Astrocyte (in vitro differentiated cells and primary cell): ENCODE data around the gene ANKIB1. TPM values are rescaled to one million over a fixed set of nuclear protein-coding genes. Genes with fewer than 3 reads are reported as not detected.

Experiments
- DNase-seq: peaks from one replicate; pipeline ENCODE4 v3.0.0-alpha.2; 2010; ENCODE audit warnings: low read depth
- FAIRE-seq: peaks from 2 replicates; lab custom pipeline; 2011; peaks lifted over from hg19 to GRCh38; lab: Jason Lieb, UNC
- H2AFZ ChIP-seq: 2 replicates; pipeline ENCODE4 v1.6.0; 2012; ENCODE audit warnings: low read depth, low read length, inconsistent platforms
- H3K27ac ChIP-seq: 2 replicates; pipeline ENCODE4 v1.5.1; 2011; ENCODE audit warnings: low read depth, low read length, inconsistent platforms
- H3K27me3 ChIP-seq: 2 replicates; pipeline ENCODE4 v1.6.0; 2011; ENCODE audit warnings: low read length, inconsistent platforms; ENCODE audit not compliant: insufficient read depth
- H3K36me3 ChIP-seq: 2 replicates; pipeline ENCODE4 v1.5.1; 2011; ENCODE audit warnings: low read length, inconsistent platforms; ENCODE audit not compliant: insufficient read depth
- H3K4me1 ChIP-seq: 2 replicates; pipeline ENCODE4 v1.5.1; 2011; ENCODE audit warnings: low read length, inconsistent platforms; ENCODE audit not compliant: insufficient read depth
- H3K4me2 ChIP-seq: 2 replicates; pipeline ENCODE4 v1.6.0; 2012; ENCODE audit warnings: low read length, inconsistent platforms
- H3K4me3 ChIP-seq: 2 replicates; pipeline ENCODE4 v1.5.1; 2011; ENCODE audit warnings: low read depth, mild to moderate bottlenecking, low read length, inconsistent platforms; ENCODE audit not compliant: insufficient read depth
- H3K79me2 ChIP-seq: 2 replicates; pipeline ENCODE4 v1.6.0; 2012; ENCODE audit warnings: mild to moderate bottlenecking, low read length, inconsistent platforms; ENCODE audit not compliant: insufficient read depth
- H3K9ac ChIP-seq: 2 replicates; pipeline ENCODE4 v1.6.0; 2012; ENCODE audit warnings: mild to moderate bottlenecking, low read length, inconsistent platforms
- H3K9me3 ChIP-seq: 2 replicates; pipeline ENCODE4 v1.5.1; 2012; ENCODE audit warnings: low read depth, mild to moderate bottlenecking, low read length, inconsistent platforms; ENCODE audit not compliant: insufficient read depth
- H4K20me1 ChIP-seq: 2 replicates; pipeline ENCODE4 v1.6.0; 2012; ENCODE audit warnings: low read length, inconsistent platforms; ENCODE audit not compliant: insufficient read depth
- H3K27ac Mint-ChIP-seq: one replicate; pipeline ENCODE4 v1.8.0; 2021; ENCODE audit warnings: mild to moderate bottlenecking, mixed read lengths; ENCODE audit not compliant: unreplicated experiment
- H3K27me3 Mint-ChIP-seq: one replicate; pipeline ENCODE4 v1.8.0; 2021; ENCODE audit warnings: low read depth, mixed read lengths; ENCODE audit not compliant: unreplicated experiment
- H3K36me3 Mint-ChIP-seq: one replicate; pipeline ENCODE4 v1.8.0; 2021; ENCODE audit warnings: low read depth, mixed read lengths; ENCODE audit not compliant: unreplicated experiment
- H3K4me1 Mint-ChIP-seq: one replicate; pipeline ENCODE4 v1.8.0; 2021; ENCODE audit warnings: low read depth, mixed read lengths; ENCODE audit not compliant: unreplicated experiment
- H3K4me3 Mint-ChIP-seq: one replicate; pipeline ENCODE4 v1.8.0; 2021; ENCODE audit warnings: mild to moderate bottlenecking, moderate library complexity, mixed read lengths; ENCODE audit not compliant: unreplicated experiment
- H3K9me3 Mint-ChIP-seq: one replicate; pipeline ENCODE4 v1.8.0; 2021; ENCODE audit warnings: mild to moderate bottlenecking, mixed read lengths; ENCODE audit not compliant: unreplicated experiment
- EZH2 ChIP-seq: IDR thresholded peaks from 2 replicates; pipeline ENCODE4 v1.6.1; 2012; ENCODE audit warnings: mild to moderate bottlenecking, low read length, inconsistent platforms; ENCODE audit not compliant: insufficient read depth
- total RNA-seq: library from RNA; stranded (reverse); gene quantifications from 2 replicates; pipeline ENCODE4 v1.2.1, GENCODE V29; 2021
- TF ChIP-seq, protein P1 (sequence below): IDR thresholded peaks from 2 replicates; pipeline ENCODE4 v1.5.1; 2011; ENCODE audit warnings: low read depth, mild to moderate bottlenecking, inconsistent platforms, low read length, moderate library complexity; ENCODE audit not compliant: insufficient read depth

The ANKIB1 gene
- total RNA-seq, 1 donor from 2014 or later: 83.3 TPM

DNA sequence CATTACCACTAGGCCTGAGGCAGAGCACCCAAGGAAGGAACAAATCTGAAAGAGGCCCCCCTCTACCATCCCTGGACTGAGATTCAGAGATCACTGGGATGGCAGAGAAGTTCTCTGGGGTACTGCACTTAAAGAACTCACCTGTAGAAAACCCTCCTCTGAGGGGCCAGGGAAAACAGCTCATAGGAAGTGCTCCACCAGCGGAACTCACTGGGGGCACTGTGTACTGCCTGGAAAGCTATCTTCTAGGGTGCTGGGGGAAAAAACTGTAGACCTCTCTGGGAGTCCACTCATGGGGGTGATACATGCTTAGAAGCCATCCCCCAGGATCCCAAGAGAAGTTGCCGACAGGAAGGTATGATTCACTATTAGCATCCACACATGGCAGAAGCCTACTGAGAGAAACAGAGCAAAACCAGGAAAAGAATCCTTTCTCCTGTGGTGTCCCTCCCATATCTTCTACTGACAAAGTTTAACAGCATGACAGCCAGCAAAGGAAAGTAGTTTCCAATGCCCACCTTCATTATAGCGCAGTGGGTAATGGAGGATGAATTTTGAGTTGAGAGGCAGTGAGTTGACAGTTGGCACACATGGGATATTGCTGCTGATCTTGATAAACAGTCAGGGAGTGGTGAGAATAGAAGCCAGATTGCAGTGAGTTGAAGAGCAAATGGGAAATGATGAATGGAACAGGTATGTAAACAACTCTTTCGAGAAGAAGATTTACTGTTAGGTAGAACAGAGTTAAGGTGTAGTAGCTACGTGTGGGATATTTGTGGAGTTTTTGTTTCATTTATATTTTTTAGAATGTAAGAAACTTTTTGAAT, 20.9 kb downstream of the ANKIB1 start:
- H4K20me1 ChIP-seq: peaks cover 60% of the 10 kb centered on the region

DNA sequence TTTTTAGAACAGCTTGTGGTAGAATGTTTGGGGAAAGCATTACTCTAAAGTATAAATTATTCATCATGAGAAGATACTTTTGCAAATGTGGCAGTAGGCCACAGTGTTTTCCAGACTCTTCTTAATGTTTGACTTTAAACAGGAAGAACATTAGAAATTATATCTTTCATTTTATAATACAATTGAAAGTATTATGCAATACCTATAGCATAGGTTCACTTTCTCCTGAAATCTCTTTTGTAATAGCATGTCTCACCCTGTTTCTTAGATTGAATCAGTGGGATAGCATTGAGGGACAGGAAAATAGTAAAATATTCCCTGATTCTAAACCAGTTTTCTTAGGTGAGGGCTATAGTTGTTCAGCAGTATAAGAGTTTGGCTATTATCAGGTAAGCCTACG, 23.1 kb downstream of the ANKIB1 start:
- Histone ChIP-seq H3K4me3 (no peak overlapping the region), H3K27ac (no peak overlapping the region), H3K9ac (no peak overlapping the region), H3K4me1 (peaks cover 3% of the 10 kb centered on the region), H3K4me2 (no peak overlapping the region), H2AFZ (no peak overlapping the region), H3K79me2 (peaks cover 96% of the 10 kb centered on the region), H3K27me3 (no peaks in the 10 kb centered on the region), H4K20me1 (peaks cover 70% of the 10 kb centered on the region), H3K36me3 (no peaks in the 10 kb centered on the region), H3K9me3 (no peaks in the 10 kb centered on the region)
- H3K9me3 Mint-ChIP-seq: no peaks in the 10 kb centered on the region
- FAIRE-seq (no peak), DNase-seq (no peak)
- H3K4me1 Mint-ChIP-seq: no peaks in the 10 kb centered on the region
- H3K27ac Mint-ChIP-seq: no peak overlapping the region
- H3K4me3 Mint-ChIP-seq: no peak overlapping the region
- no peak for TF ChIP-seq EZH2
- TF ChIP-seq, protein P1, sequence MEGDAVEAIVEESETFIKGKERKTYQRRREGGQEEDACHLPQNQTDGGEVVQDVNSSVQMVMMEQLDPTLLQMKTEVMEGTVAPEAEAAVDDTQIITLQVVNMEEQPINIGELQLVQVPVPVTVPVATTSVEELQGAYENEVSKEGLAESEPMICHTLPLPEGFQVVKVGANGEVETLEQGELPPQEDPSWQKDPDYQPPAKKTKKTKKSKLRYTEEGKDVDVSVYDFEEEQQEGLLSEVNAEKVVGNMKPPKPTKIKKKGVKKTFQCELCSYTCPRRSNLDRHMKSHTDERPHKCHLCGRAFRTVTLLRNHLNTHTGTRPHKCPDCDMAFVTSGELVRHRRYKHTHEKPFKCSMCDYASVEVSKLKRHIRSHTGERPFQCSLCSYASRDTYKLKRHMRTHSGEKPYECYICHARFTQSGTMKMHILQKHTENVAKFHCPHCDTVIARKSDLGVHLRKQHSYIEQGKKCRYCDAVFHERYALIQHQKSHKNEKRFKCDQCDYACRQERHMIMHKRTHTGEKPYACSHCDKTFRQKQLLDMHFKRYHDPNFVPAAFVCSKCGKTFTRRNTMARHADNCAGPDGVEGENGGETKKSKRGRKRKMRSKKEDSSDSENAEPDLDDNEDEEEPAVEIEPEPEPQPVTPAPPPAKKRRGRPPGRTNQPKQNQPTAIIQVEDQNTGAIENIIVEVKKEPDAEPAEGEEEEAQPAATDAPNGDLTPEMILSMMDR: no peak
- H3K27me3 Mint-ChIP-seq: no peaks in the 10 kb centered on the region
- peaks cover 2% of the 10 kb centered on the region for H3K36me3 Mint-ChIP-seq

More for the DNA sequence above, 20.9 kb downstream of the ANKIB1 start:
- no peak overlapping the region for H3K9ac ChIP-seq
- no peak overlapping the region for H3K4me3 ChIP-seq
- Mint-ChIP-seq H3K27me3 (no peaks in the 10 kb centered on the region), H3K4me1 (no peaks in the 10 kb centered on the region), H3K9me3 (no peaks in the 10 kb centered on the region), H3K4me3 (no peak overlapping the region), H3K27ac (no peak overlapping the region), H3K36me3 (peaks cover 4% of the 10 kb centered on the region)
- FAIRE-seq (no peak), DNase-seq (no peak)
- H3K4me1 ChIP-seq: peaks cover 3% of the 10 kb centered on the region
- no peaks in the 10 kb centered on the region for H3K36me3 ChIP-seq
- no peak overlapping the region for H3K4me2 ChIP-seq
- TF ChIP-seq, protein P1: no peak
- no peak for TF ChIP-seq EZH2
- H2AFZ ChIP-seq: no peak overlapping the region
- peaks cover 95% of the 10 kb centered on the region for H3K79me2 ChIP-seq
- no peak overlapping the region for H3K27ac ChIP-seq
- no peaks in the 10 kb centered on the region for H3K27me3 ChIP-seq
- H3K9me3 ChIP-seq: no peaks in the 10 kb centered on the region

DNA sequence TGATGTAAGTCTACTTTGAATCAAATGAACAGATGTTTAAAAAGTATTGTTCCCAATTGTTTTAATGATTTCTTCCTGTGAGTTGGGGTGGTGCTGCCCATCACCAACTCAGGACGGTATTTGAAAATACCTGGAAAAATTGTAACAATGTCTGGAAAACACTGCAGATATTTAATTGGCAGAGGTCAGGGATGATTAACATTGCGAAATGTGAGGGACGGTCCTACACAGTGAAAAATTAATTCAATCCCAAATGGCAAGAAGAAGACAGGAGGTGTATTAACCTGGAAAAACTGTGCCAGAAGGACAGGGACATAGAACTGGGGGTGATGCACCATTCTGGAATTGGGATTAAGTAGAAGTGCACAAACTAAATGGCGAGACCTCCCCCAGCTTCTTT, 29.6 kb downstream of the ANKIB1 start:
- no peak for DNase-seq
- no peak overlapping the region for H3K4me2 ChIP-seq
- no peak overlapping the region for H2AFZ ChIP-seq
- H3K9ac ChIP-seq: no peak overlapping the region
- H4K20me1 ChIP-seq: peaks cover 74% of the 10 kb centered on the region
- no peaks in the 10 kb centered on the region for H3K9me3 ChIP-seq
- no peaks in the 10 kb centered on the region for H3K4me1 ChIP-seq
- peaks cover 90% of the 10 kb centered on the region for H3K79me2 ChIP-seq
- no peaks in the 10 kb centered on the region for H3K27me3 Mint-ChIP-seq
- no peaks in the 10 kb centered on the region for H3K9me3 Mint-ChIP-seq
- no peak overlapping the region for H3K4me3 Mint-ChIP-seq
- H3K27ac Mint-ChIP-seq: no peak overlapping the region
- peaks cover 4% of the 10 kb centered on the region for H3K36me3 Mint-ChIP-seq
- H3K4me3 ChIP-seq: no peak overlapping the region
- H3K4me1 Mint-ChIP-seq: peaks cover 5% of the 10 kb centered on the region
- H3K36me3 ChIP-seq: no peaks in the 10 kb centered on the region
- H3K27me3 ChIP-seq: no peaks in the 10 kb centered on the region
- FAIRE-seq: no peak
- H3K27ac ChIP-seq: no peak overlapping the region
- no peak for TF ChIP-seq EZH2
- TF ChIP-seq, protein P1: no peak
